H1 (cell line): ENCODE results near the gene PLGRKT. TPM values are rescaled to one million over a fixed set of nuclear protein-coding genes. Genes with fewer than 3 reads are reported as not detected.

Experiments used
- CTCF ChIA-PET: fragments of 300-600 bp; sonication (Branson Sonifier 250); formaldehyde crosslinking; loops from one replicate; lab custom pipeline; 2021; ENCODE audit not compliant: partially characterized antibody; lab: Charles Lee
- POLR2A ChIA-PET: fragments of 300-600 bp; sonication (Branson Sonifier 250); formaldehyde crosslinking; loops from one replicate; lab custom pipeline; 2021; ENCODE audit warnings: inconsistent platforms; ENCODE audit not compliant: partially characterized antibody; lab: Charles Lee
- DNase-seq, 2 experiments: peaks; one replicate each; pipeline versions ENCODE4 v3.0.0 to v3.0.0-alpha.2; 2010 to 2022; ENCODE audit warnings: low spot score in 2 of 2, low read depth in 1 of 2, mixed read lengths in 1 of 2
- FAIRE-seq: peaks from 2 replicates; lab custom pipeline; 2011; peaks lifted over from hg19 to GRCh38; lab: Jason Lieb, UNC
- H2AFZ ChIP-seq: 2 replicates; pipeline ENCODE4 v1.8.1; 2012; ENCODE audit warnings: low read length, inconsistent platforms
- H2AK5ac ChIP-seq: 2 replicates; pipeline ENCODE4 v1.6.1; 2013; ENCODE audit warnings: low read depth, low read length
- H2BK120ac ChIP-seq: replicated peaks from 2 replicates; pipeline ENCODE3; 2013; ENCODE audit warnings: low read depth, low read length, inconsistent platforms
- H2BK12ac ChIP-seq: 2 replicates; pipeline ENCODE4 v1.6.1; 2013; ENCODE audit warnings: low read depth, low read length
- H2BK15ac ChIP-seq: 2 replicates; pipeline ENCODE4 v1.6.1; 2013; ENCODE audit warnings: low read length
- H2BK20ac ChIP-seq: 2 replicates; pipeline ENCODE4 v1.6.1; 2013; ENCODE audit warnings: low read length
- H2BK5ac ChIP-seq: 2 replicates; pipeline ENCODE4 v1.6.1; 2013; ENCODE audit warnings: low read depth, low read length
- H3K14ac ChIP-seq: 2 replicates; pipeline ENCODE4 v1.6.1; 2013; ENCODE audit warnings: inconsistent platforms; ENCODE audit not compliant: insufficient read length
- H3K18ac ChIP-seq: 2 replicates; pipeline ENCODE4 v1.6.1; 2013; ENCODE audit warnings: low read length; ENCODE audit errors: extremely low read depth
- H3K23ac ChIP-seq: 2 replicates; pipeline ENCODE4 v1.6.1; 2013; ENCODE audit warnings: inconsistent platforms; ENCODE audit not compliant: insufficient read length
- H3K23me2 ChIP-seq: 2 replicates; pipeline ENCODE4 v1.6.1; 2013; ENCODE audit warnings: low read depth, low read length
- H3K27ac ChIP-seq: 2 replicates; pipeline ENCODE4 v1.6.1; 2011; ENCODE audit warnings: low read depth, low read length, inconsistent platforms
- H3K27me3 ChIP-seq, 4 experiments: replicated peaks in 1 of 4; 1 replicate in 1 of 4; 2 replicates in 3 of 4; pipeline versions ENCODE4 v1.6.1 to v1.8.1; 2011 to 2013; ENCODE audit warnings: low read length in 3 of 4, mild to moderate bottlenecking in 3 of 4, inconsistent platforms in 2 of 4, mixed read lengths in 2 of 4, moderate library complexity in 1 of 4; ENCODE audit not compliant: control insufficient read depth in 3 of 4, insufficient read depth in 3 of 4; ENCODE audit errors: extremely low read depth in 1 of 4
- H3K36me3 ChIP-seq, 4 experiments: 2 replicates each; pipeline versions ENCODE4 v1.6.1 to v1.8.1; 2011 to 2013; ENCODE audit warnings: mild to moderate bottlenecking in 4 of 4, low read length in 3 of 4, moderate library complexity in 2 of 4, control low read depth in 1 of 4, inconsistent platforms in 1 of 4; ENCODE audit not compliant: insufficient read depth in 4 of 4, control insufficient read depth in 2 of 4
- H3K4ac ChIP-seq: replicated peaks from 2 replicates; pipeline ENCODE3; 2013; ENCODE audit warnings: low read length, low read depth, mixed read lengths, inconsistent platforms; ENCODE audit not compliant: insufficient read length
- H3K4me1 ChIP-seq, 4 experiments: replicated peaks in 1 of 4; 1 replicate in 1 of 4; 2 replicates in 3 of 4; pipeline versions ENCODE4 v1.6.1 to v1.8.1; 2011 to 2013; ENCODE audit warnings: low read length in 3 of 4, inconsistent platforms in 2 of 4, mixed read lengths in 1 of 4; ENCODE audit not compliant: insufficient read depth in 4 of 4, control insufficient read depth in 3 of 4
- H3K4me2 ChIP-seq, 2 experiments: 2 replicates each; pipeline versions ENCODE4 v1.6.1 to v1.8.1; 2011 to 2013; ENCODE audit warnings: low read depth in 2 of 2, low read length in 2 of 2, control low read depth in 1 of 2, inconsistent platforms in 1 of 2, mild to moderate bottlenecking in 1 of 2; ENCODE audit not compliant: insufficient read depth in 1 of 2
- H3K4me3 ChIP-seq, 4 experiments: fragments of 200-600, 300-600 bp in 1 of 4; sonication (generic), shearing (Covaris generic), sonication (Bioruptor Twin) in 1 of 4; 2 replicates each; pipeline versions ENCODE4 v1.5.1 to v1.8.1; 2011 to 2016; ENCODE audit warnings: low read length in 4 of 4, low read depth in 3 of 4, control low read depth in 2 of 4, inconsistent platforms in 2 of 4, mild to moderate bottlenecking in 2 of 4, mixed read lengths in 1 of 4, moderate library complexity in 1 of 4; ENCODE audit not compliant: insufficient read depth in 2 of 4; ENCODE audit errors: extremely low read depth in 1 of 4
- H3K56ac ChIP-seq: replicated peaks from 2 replicates; pipeline ENCODE3; 2013; ENCODE audit warnings: low read depth, mild to moderate bottlenecking, mixed read lengths, low read length, inconsistent platforms; ENCODE audit not compliant: insufficient read length
- H3K79me1 ChIP-seq: 2 replicates; pipeline ENCODE4 v1.6.1; 2013; ENCODE audit warnings: low read depth, low read length, control low read depth
- H3K79me2 ChIP-seq, 2 experiments: 2 replicates each; pipeline versions ENCODE4 v1.6.1 to v1.8.1; 2012 to 2013; ENCODE audit warnings: low read length in 2 of 2, mild to moderate bottlenecking in 2 of 2, inconsistent platforms in 1 of 2; ENCODE audit not compliant: insufficient read depth in 2 of 2, control insufficient read depth in 1 of 2
- H3K9ac ChIP-seq, 4 experiments: replicated peaks in 1 of 4; 1 replicate in 1 of 4; 2 replicates in 3 of 4; pipeline versions ENCODE4 v1.6.1 to v1.8.1; 2011 to 2013; ENCODE audit warnings: low read depth in 3 of 4, low read length in 3 of 4, control low read depth in 2 of 4, mild to moderate bottlenecking in 2 of 4, moderate library complexity in 2 of 4, inconsistent platforms in 1 of 4; ENCODE audit errors: extremely low read depth in 1 of 4
- H3K9me3 ChIP-seq, 2 experiments: 2 replicates each; pipeline versions ENCODE4 v1.6.1 to v1.8.1; 2012 to 2013; ENCODE audit warnings: mild to moderate bottlenecking in 2 of 2, moderate library complexity in 2 of 2, control low read depth in 1 of 2, inconsistent platforms in 1 of 2, low read depth in 1 of 2, low read length in 1 of 2, mixed read lengths in 1 of 2; ENCODE audit not compliant: insufficient read depth in 2 of 2
- H4K20me1 ChIP-seq, 2 experiments: replicated peaks in 1 of 2; 2 replicates each; pipeline versions ENCODE3 to v1.8.1; 2011 to 2013; ENCODE audit warnings: inconsistent platforms in 2 of 2, low read length in 2 of 2, mild to moderate bottlenecking in 1 of 2; ENCODE audit not compliant: insufficient read depth in 2 of 2, control insufficient read depth in 1 of 2
- H4K5ac ChIP-seq: 2 replicates; pipeline ENCODE4 v1.6.1; 2013; ENCODE audit warnings: low read length, low read depth, mixed read lengths, inconsistent platforms; ENCODE audit not compliant: insufficient read length
- H4K8ac ChIP-seq: 2 replicates; pipeline ENCODE4 v1.8.0; 2013; ENCODE audit warnings: mild to moderate bottlenecking, moderate library complexity, low read length, inconsistent platforms; ENCODE audit not compliant: insufficient read depth; ENCODE audit errors: extremely low read depth
- H4K91ac ChIP-seq: replicated peaks from 2 replicates; pipeline ENCODE3; 2013; ENCODE audit warnings: low read length, mixed read lengths, inconsistent platforms; ENCODE audit not compliant: insufficient read length
- RAD21 ChIP-seq, 2 experiments: IDR thresholded peaks in 1 of 2; conservative IDR thresholded peaks in 1 of 2; 2 replicates each; pipeline ENCODE4 v1.6.1; 2011; ENCODE audit warnings: low read depth in 2 of 2, low read length in 2 of 2, improper control_type of control experiment in 1 of 2, inconsistent platforms in 1 of 2, mild to moderate bottlenecking in 1 of 2, moderate library complexity in 1 of 2
- TEAD4 ChIP-seq: IDR thresholded peaks from 2 replicates; pipeline ENCODE4 v1.6.1; 2012; ENCODE audit warnings: low read depth, low read length, inconsistent platforms, mixed read lengths
- WGBS, 2 experiments: shearing (Covaris generic) in 1 of 2; methylation state at CpG; one replicate each; pipeline versions ENCODE4 v1.1.6 to v1.1.7; 2013 to 2015; ENCODE audit warnings: low lambda C conversion rate in 2 of 2, mixed read lengths in 2 of 2, inconsistent platforms in 1 of 2, low coverage in 1 of 2, missing lambda C conversion rate in 1 of 2; ENCODE audit not compliant: insufficient replicate concordance in 2 of 2, insufficient coverage in 1 of 2, insufficient read length in 1 of 2; ENCODE audit errors: extremely low coverage in 1 of 2, missing lambda C conversion rate in 1 of 2; 5-methylcytosine and 5-hydroxymethylcytosine counted together
- polyA plus RNA-seq, 7 experiments: library from polyadenylated mRNA; depleted of rRNA in 3 of 7; stranded (reverse) in 5 of 7; unstranded in 2 of 7; fragments of >200 nt in 5 of 7; fragments of 200-250 nt in 2 of 7; gene quantifications; 1 replicate in 5 of 7; 2 replicates in 1 of 7; 4 replicates in 1 of 7; pipeline versions ENCODE4 v1.2.1 to v1.2.3, GENCODE V29; 2011 to 2013; ENCODE audit warnings: missing spikeins in 2 of 7, mixed read lengths in 2 of 7
- total RNA-seq: library from RNA; stranded (reverse); fragmentation: NEBNext Ultra II Directional; extraction: Animal tissue kit (Norgen Biotek cat#: 25700); gene quantifications from 2 replicates; pipeline ENCODE4 v1.2.1, GENCODE V29; 2021

PLGRKT gene
- total and polyA plus RNA-seq, 2 of the 8 experiments (the other 6 are each of a cell fraction or from before 2014, with no cell fraction given) = 5.4 to 15.7 TPM

DNA sequence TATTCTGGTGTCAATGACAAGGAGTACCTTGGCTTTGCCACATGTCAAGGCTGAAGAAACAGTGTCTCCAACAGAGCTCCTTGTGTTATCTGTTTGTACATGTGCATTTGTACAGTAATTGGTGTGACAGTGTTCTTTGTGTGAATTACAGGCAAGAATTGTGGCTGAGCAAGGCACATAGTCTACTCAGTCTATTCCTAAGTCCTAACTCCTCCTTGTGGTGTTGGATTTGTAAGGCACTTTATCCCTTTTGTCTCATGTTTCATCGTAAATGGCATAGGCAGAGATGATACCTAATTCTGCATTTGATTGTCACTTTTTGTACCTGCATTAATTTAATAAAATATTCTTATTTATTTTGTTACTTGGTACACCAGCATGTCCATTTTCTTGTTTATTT is 32.4 kb upstream of the PLGRKT start:
- H3K79me1 ChIP-seq = no peaks in the 10 kb centered on the region
- H3K36me3 ChIP-seq = no peaks in the 10 kb centered on the region
- FAIRE-seq (no peak), DNase-seq (no peak)
- no peak overlapping the region for H3K18ac ChIP-seq
- ChIA-PET POLR2A (no interaction called here), CTCF (interaction anchor here (1.3 kb wide), 3 partner anchors 11 to 19 kb away, joined by 3 to 4 read pairs (median 4); partner anchors contain the start of gene CD274)
- H3K4me3 ChIP-seq = no peak overlapping the region
- H3K9ac ChIP-seq = no peak overlapping the region
- no peak overlapping the region for H3K4ac ChIP-seq
- WGBS, 2 experiments = 91% methylated on average over 1 of the region's 1 CpG; no CpG with 5 or more reads in 1 of the 2 experiments
- no peak overlapping the region for H4K91ac ChIP-seq
- H2BK12ac ChIP-seq = no peak overlapping the region
- H4K5ac ChIP-seq = no peak overlapping the region
- H2BK120ac ChIP-seq = no peak overlapping the region
- no peak overlapping the region for H2BK15ac ChIP-seq
- no peaks in the 10 kb centered on the region for H3K79me2 ChIP-seq
- no peaks in the 10 kb centered on the region for H4K20me1 ChIP-seq
- H3K4me2 ChIP-seq = no peak overlapping the region
- H3K23ac ChIP-seq = no peak overlapping the region
- no peak overlapping the region for H3K27ac ChIP-seq
- no peak overlapping the region for H3K56ac ChIP-seq
- no peak overlapping the region for H3K14ac ChIP-seq
- H3K27me3 ChIP-seq = no peaks in the 10 kb centered on the region
- no peak overlapping the region for H2BK20ac ChIP-seq
- no peak overlapping the region for H4K8ac ChIP-seq
- no peaks in the 10 kb centered on the region for H3K23me2 ChIP-seq
- H2BK5ac ChIP-seq = no peak overlapping the region
- no peaks in the 10 kb centered on the region for H3K9me3 ChIP-seq
- TF ChIP-seq RAD21 (IDR thresholded peaks at IDR 0.05 in 1 of 2, conservative IDR thresholded peaks at IDR 0.05 in 1 of 2; ENCODE audit: low read depth in 2 of 2, low read length in 2 of 2) (0 out of 4 replicates have a peak, but pooled peaks of 1 of the 2 experiments have one; percentile 8), TEAD4 (no peak)
- TF ChIP-seq, all 59 proteins: peak for 1
- H2AFZ ChIP-seq = no peak overlapping the region
- no peak overlapping the region for H2AK5ac ChIP-seq
- H3K4me1 ChIP-seq = no peaks in the 10 kb centered on the region
